Upper lobe of right lung (tissue), 1 donor: ENCODE results near the gene CDH23. TPM values are rescaled to one million over a fixed set of nuclear protein-coding genes. Genes with fewer than 3 reads are reported as not detected.

ENCODE experiments used
- ATAC-seq: fragments of 200-7000 bp; cut with Tn5 transposase; one replicate; pipeline ENCODE4 v1.9.1; 2020; ENCODE audit warnings: mild to moderate bottlenecking, moderate library complexity
- DNase-seq: peaks from one replicate; pipeline ENCODE4 v3.0.0-alpha.2; 2020
- H3K27ac ChIP-seq: fragments of 200-600 bp; one replicate; pipeline ENCODE4 v1.8.0; 2022
- H3K27me3 ChIP-seq: fragments of 200-600 bp; one replicate; pipeline ENCODE4 v1.8.0; 2022; ENCODE audit warnings: mild to moderate bottlenecking
- H3K36me3 ChIP-seq: fragments of 200-600 bp; one replicate; pipeline ENCODE4 v1.8.0; 2022
- H3K4me1 ChIP-seq: fragments of 200-600 bp; one replicate; pipeline ENCODE4 v1.8.0; 2022
- H3K4me3 ChIP-seq: fragments of 200-600 bp; one replicate; pipeline ENCODE4 v1.8.0; 2022; ENCODE audit warnings: mild to moderate bottlenecking
- H3K9me3 ChIP-seq: fragments of 200-600 bp; one replicate; pipeline ENCODE4 v1.8.0; 2022
- intact Hi-C: fragments of 100-400 bp; cut with DNase I; formaldehyde crosslinking; loops from one replicate; pipeline ENCODE4 v1.11.0; 2022
- total RNA-seq: library from RNA; stranded (reverse); fragmentation: NEBNext Ultra II Directional; extraction: Animal tissue kit (Norgen Biotek cat#: 25700); gene quantifications from one replicate; pipeline ENCODE4 v1.2.1, GENCODE V29; 2021
- TF ChIP-seq, protein P1 (sequence below): fragments of 200-600 bp; IDR thresholded peaks from one replicate; pipeline ENCODE4 v1.8.0; 2022; ENCODE audit warnings: antibody characterized with exemption
- donor health status: DM: no; HTN: yes; CAD: no; lungs with severe emphysema.

Gene CDH23
- total RNA-seq, 1 donor from 2014 or later, result 10.9 TPM

- TF ChIP-seq, protein P1, sequence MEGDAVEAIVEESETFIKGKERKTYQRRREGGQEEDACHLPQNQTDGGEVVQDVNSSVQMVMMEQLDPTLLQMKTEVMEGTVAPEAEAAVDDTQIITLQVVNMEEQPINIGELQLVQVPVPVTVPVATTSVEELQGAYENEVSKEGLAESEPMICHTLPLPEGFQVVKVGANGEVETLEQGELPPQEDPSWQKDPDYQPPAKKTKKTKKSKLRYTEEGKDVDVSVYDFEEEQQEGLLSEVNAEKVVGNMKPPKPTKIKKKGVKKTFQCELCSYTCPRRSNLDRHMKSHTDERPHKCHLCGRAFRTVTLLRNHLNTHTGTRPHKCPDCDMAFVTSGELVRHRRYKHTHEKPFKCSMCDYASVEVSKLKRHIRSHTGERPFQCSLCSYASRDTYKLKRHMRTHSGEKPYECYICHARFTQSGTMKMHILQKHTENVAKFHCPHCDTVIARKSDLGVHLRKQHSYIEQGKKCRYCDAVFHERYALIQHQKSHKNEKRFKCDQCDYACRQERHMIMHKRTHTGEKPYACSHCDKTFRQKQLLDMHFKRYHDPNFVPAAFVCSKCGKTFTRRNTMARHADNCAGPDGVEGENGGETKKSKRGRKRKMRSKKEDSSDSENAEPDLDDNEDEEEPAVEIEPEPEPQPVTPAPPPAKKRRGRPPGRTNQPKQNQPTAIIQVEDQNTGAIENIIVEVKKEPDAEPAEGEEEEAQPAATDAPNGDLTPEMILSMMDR, result no peak
- no peak overlapping the region for H3K4me3 ChIP-seq
- intact Hi-C loops, result no loop called here
- ATAC-seq (no peak), DNase-seq (no peak)
- H3K9me3 ChIP-seq, result no peaks in the 10 kb centered on the region
- no peaks in the 10 kb centered on the region for H3K27me3 ChIP-seq
- H3K4me1 ChIP-seq, result peaks cover 19% of the 10 kb centered on the region
- H3K27ac ChIP-seq, result no peak overlapping the region
- H3K36me3 ChIP-seq, result no peaks in the 10 kb centered on the region
Measured at GRCh38 chr10:71375952-71376351, 20.8 kb upstream of the CDH23 start.

DNA sequence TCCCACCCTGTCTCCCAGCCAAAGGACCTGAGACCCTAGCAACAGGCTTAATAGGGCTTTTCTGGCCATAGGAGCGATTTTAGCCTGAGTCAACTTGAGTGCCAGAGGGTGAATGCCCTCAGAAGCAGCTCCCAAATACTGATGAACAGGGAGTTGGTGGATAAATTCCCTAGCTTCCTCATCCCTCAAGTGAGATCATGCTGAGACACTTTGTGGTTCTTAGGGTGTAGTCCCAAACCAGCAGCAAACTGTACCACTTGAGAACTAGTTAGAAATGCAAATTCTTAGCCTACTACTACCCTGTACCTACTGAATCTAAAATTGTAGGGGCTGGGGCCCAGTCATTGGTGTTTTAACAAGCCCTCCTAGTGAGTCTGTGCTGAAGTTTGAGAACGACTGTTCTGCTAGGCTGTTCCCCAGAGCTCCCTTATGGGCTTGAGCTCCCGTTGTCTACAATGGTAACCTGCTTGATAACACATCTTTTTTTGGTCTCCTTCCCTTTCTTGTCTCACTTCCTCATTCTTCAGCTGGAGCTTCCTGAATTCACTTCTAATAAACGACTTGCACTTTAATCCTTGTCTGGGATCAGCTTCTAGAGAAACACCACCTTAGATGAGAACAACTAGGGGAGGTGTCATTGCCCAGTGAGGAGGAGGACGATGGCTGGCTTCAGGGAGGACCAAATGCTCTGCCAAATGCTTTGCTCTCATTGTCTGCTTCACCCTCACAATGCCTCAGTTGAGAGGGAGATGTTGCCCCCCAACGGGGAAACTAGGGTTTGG lies 18.2 kb upstream of the CDH23 start:
- Histone ChIP-seq H3K27ac (no peak overlapping the region), H3K4me3 (no peak overlapping the region), H3K27me3 (no peaks in the 10 kb centered on the region), H3K36me3 (no peaks in the 10 kb centered on the region), H3K4me1 (peaks cover 14% of the 10 kb centered on the region), H3K9me3 (no peaks in the 10 kb centered on the region)
- intact Hi-C loops, result no loop called here
- ATAC-seq (no peak), DNase-seq (no peak)
- TF ChIP-seq, protein P1, result no peak

DNA sequence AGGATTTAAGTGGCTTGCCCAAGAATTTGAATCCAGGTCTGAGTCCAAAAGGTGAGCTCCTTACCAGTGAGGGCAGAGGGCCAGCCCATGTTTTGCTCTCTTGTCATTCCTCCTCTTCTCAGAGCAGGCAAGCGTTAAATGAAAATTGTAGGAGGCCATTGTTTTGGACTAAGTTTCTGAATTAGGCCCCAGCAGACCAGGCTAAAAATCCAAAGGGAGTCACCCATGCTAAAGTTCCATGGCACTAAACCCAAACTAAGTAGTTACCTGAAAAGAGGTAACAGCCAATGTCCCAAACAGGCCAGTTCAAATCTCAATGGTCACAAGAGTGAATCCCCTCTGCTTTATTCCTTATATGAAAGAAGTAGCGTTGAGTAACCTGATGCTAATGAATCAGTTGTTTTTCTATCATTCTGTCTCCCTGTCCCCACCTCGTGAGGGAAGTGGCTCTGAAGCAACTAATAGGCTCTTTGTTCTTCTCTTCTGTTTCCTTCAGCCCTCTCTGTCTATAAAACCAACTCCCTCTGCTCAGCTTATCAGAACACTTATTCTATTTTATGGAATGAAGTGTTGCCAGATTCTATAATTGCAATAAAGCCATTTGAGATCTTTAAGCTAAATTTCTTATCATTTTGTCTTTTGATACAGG lies 17.5 kb upstream of the CDH23 start:
- no peak overlapping the region for H3K4me3 ChIP-seq
- TF ChIP-seq, protein P1, result no peak
- no peaks in the 10 kb centered on the region for H3K27me3 ChIP-seq
- intact Hi-C loops, result no loop called here
- no peaks in the 10 kb centered on the region for H3K36me3 ChIP-seq
- peaks cover 13% of the 10 kb centered on the region for H3K4me1 ChIP-seq
- H3K27ac ChIP-seq, result no peak overlapping the region
- H3K9me3 ChIP-seq, result no peaks in the 10 kb centered on the region
- no peak for DNase-seq
- no peak for ATAC-seq

DNA sequence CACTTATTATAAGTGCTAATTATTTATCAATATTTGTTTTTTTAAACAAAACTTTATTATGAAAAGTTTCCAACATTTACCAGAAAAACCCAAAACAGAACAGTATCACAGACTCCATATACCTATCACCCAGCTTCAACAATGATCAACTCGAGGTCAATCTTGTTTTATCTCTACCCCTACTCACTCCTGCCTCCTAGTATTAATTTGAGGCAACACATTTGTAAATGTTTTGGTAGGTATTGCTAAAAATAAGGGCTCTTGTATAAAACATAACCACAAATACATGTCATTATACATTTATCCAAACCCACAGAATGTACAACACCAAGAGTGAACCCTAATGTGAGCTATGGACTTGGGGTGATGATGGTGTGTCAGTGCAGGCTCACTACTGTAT lies 15.9 kb upstream of the CDH23 start:
- TF ChIP-seq, protein P1, result no peak
- H3K27me3 ChIP-seq, result no peaks in the 10 kb centered on the region
- H3K4me1 ChIP-seq, result peaks cover 13% of the 10 kb centered on the region
- no peak for ATAC-seq
- H3K4me3 ChIP-seq, result no peak overlapping the region
- intact Hi-C loops, result loop anchor here (10.0 kb wide), 2 partner anchors 184 to 434 kb away; no protein-coding TSS in a partner anchor
- no peaks in the 10 kb centered on the region for H3K9me3 ChIP-seq
- DNase-seq, result no peak
- no peaks in the 10 kb centered on the region for H3K36me3 ChIP-seq
- H3K27ac ChIP-seq, result no peak overlapping the region

- no peak overlapping the region for H3K4me3 ChIP-seq
- no peak for ATAC-seq
- H3K9me3 ChIP-seq, result no peaks in the 10 kb centered on the region
- H3K4me1 ChIP-seq, result peaks cover 7% of the 10 kb centered on the region
- no peak for DNase-seq
- TF ChIP-seq, protein P1, result no peak
- intact Hi-C loops, result loop anchor here (10.0 kb wide), 2 partner anchors 183 to 433 kb away; no protein-coding TSS in a partner anchor
- no peaks in the 10 kb centered on the region for H3K36me3 ChIP-seq
- H3K27me3 ChIP-seq, result no peaks in the 10 kb centered on the region
- H3K27ac ChIP-seq, result no peak overlapping the region
Measured at GRCh38 chr10:71381611-71382010, 15.1 kb upstream of the CDH23 start.
